BJ (cell line): ENCODE data around the gene CCDC40. TPM values are rescaled to one million over a fixed set of nuclear protein-coding genes. Genes with fewer than 3 reads are reported as not detected.

ENCODE experiments used
- CTCF ChIA-PET: fragments of 350-600 bp; formaldehyde crosslinking; extraction: SDS; loops from one replicate; lab custom pipeline; 2021; ENCODE audit warnings: antibody characterized with exemption, inconsistent platforms; lab: Yijun Ruan, JAX
- POLR2A ChIA-PET: fragments of 300-600 bp; sonication (Branson Sonifier 250); formaldehyde crosslinking; extraction: SDS; loops from one replicate; lab custom pipeline; 2021; ENCODE audit warnings: antibody characterized with exemption; lab: Charles Lee
- DNase-seq: peaks from one replicate; pipeline ENCODE4 v3.0.0-alpha.2; 2011; ENCODE audit warnings: low read depth
- H3K27me3 ChIP-seq: 2 replicates; pipeline ENCODE4 v1.6.0; 2011; ENCODE audit warnings: low read length; ENCODE audit not compliant: control insufficient read depth, insufficient read depth
- H3K36me3 ChIP-seq: 2 replicates; pipeline ENCODE4 v1.5.1; 2011; ENCODE audit warnings: low read length; ENCODE audit not compliant: control insufficient read depth, insufficient read depth
- H3K4me3 ChIP-seq: 2 replicates; pipeline ENCODE4 v1.5.1; 2011; ENCODE audit warnings: low read depth, mild to moderate bottlenecking, control low read depth, low read length
- CTCF ChIP-seq: IDR thresholded peaks from 2 replicates; pipeline ENCODE4 v1.5.1; 2011; ENCODE audit warnings: low read depth, mild to moderate bottlenecking, control low read depth, inconsistent platforms, low read length, moderate library complexity; ENCODE audit not compliant: insufficient read depth
- polyA plus RNA-seq: library from polyadenylated mRNA; depleted of rRNA; stranded (reverse); fragments of >200 nt; gene quantifications from 2 replicates; pipeline ENCODE4 v1.2.3, GENCODE V29; 2011

The CCDC40 gene
- polyA plus RNA-seq, 1 experiment, result 3.1 TPM

- no peaks in the 10 kb centered on the region for H3K27me3 ChIP-seq
- POLR2A ChIA-PET, result no interaction called here
- DNase-seq, result no peak
- peaks cover 1% of the 10 kb centered on the region; the same call in 1 of the 2 replicates for H3K36me3 ChIP-seq
- no peak overlapping the region for H3K4me3 ChIP-seq
- CTCF ChIA-PET, result interaction anchor here (1.4 to 5.2 kb wide), 4 partner anchors 19 to 168 kb away, joined by 3 to 51 read pairs (median 4); no protein-coding TSS in a partner anchor
- TF ChIP-seq CTCF, result no peak
Measured at GRCh38 chr17:80028030-80028429, 8.4 kb upstream of the CCDC40 start.

- DNase-seq, result peak; percentile 43
- H3K36me3 ChIP-seq, result peaks cover 1% of the 10 kb centered on the region; the same call in 1 of the 2 replicates
- no peak for TF ChIP-seq CTCF
- CTCF ChIA-PET, result interaction anchor here (1.0 to 5.2 kb wide), 6 partner anchors 9 to 166 kb away, joined by 3 to 51 read pairs (median 4); no protein-coding TSS in a partner anchor
- H3K27me3 ChIP-seq, result no peaks in the 10 kb centered on the region
- POLR2A ChIA-PET, result no interaction called here
- no peak overlapping the region for H3K4me3 ChIP-seq
Measured at GRCh38 chr17:80029258-80029974, 7.0 kb upstream of the CCDC40 start.

- no peak for DNase-seq
- Histone ChIP-seq H3K4me3 (no peak overlapping the region), H3K27me3 (no peaks in the 10 kb centered on the region), H3K36me3 (peaks cover 1% of the 10 kb centered on the region; the same call in 1 of the 2 replicates)
- POLR2A ChIA-PET, result interaction anchor here (0.5 kb wide), 1 partner anchor 236 kb away, joined by 5 read pairs; no protein-coding TSS in a partner anchor
- TF ChIP-seq CTCF, result no peak
- CTCF ChIA-PET, result interaction anchor here (0.9 kb wide), 1 partner anchor 22 kb away, joined by 4 read pairs; no protein-coding TSS in a partner anchor
Measured at GRCh38 chr17:80030730-80031410, 5.6 kb upstream of the CCDC40 start.

GRCh38 chr17:80031691-80032430 lies 4.6 kb upstream of the CCDC40 start:
- Histone ChIP-seq H3K36me3 (no peaks in the 10 kb centered on the region; the same call in 1 of the 2 replicates), H3K4me3 (no peak overlapping the region), H3K27me3 (no peaks in the 10 kb centered on the region)
- ChIA-PET CTCF (interaction anchor here (0.6 to 3.4 kb wide), 3 partner anchors 20 to 26 kb away, joined by 3 to 17 read pairs (median 14); no protein-coding TSS in a partner anchor), POLR2A (no interaction called here)
- DNase-seq, result no peak
- no peak for TF ChIP-seq CTCF
